Measurements from ENCODE around the gene R3HDM1.
A peak's percentile ranks its signal among the peaks of the same experiment; 100 is the strongest.

DNA sequence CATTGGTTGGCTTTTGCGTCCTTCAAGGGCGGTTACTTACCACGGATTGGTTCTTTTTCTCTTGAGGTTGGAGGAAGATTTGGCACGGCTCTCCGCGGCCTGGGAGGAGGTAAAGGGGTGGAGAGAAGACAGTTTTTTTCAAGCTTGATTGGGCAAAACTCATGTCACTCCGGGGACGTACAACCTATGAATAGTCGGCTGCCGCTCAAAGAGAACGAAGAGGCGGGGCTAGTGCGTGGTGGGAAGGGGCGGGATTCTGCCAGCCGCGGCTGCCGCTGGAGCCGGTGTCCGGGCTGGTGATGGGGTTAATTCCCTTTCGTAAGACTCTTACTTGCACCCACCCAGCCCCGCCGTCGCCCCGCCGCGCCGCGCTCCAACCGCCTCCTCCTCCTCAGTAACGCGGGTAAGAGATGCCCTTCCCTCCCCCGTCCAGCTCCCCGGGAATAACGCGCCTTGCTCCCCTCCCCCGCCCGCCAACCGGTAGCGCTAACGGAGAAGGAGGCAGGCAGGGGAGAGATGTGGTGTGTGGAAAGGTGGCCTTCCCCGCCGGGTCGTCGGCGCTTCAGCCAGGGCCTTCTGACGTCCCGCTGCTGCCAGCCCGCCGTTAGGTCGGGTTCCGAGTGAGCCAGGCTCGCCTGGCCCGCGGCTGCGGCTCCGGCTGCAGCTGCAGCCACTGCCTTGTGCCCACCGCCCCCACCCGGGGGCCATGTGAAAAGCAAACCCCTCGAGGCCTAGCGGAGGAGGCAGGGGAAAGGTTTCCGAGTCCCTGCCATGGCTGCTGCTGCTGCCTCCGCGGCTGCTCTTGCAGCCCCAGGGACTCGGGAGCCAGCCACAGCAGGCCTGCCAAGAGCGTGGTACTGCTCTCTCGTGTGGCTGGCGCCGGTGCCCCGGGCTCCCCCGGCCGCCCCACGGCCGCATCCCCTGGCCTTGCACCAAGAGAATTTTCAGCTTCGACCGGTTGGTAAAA is at the start of gene R3HDM1:
- TF ChIP-seq, protein P1, sequence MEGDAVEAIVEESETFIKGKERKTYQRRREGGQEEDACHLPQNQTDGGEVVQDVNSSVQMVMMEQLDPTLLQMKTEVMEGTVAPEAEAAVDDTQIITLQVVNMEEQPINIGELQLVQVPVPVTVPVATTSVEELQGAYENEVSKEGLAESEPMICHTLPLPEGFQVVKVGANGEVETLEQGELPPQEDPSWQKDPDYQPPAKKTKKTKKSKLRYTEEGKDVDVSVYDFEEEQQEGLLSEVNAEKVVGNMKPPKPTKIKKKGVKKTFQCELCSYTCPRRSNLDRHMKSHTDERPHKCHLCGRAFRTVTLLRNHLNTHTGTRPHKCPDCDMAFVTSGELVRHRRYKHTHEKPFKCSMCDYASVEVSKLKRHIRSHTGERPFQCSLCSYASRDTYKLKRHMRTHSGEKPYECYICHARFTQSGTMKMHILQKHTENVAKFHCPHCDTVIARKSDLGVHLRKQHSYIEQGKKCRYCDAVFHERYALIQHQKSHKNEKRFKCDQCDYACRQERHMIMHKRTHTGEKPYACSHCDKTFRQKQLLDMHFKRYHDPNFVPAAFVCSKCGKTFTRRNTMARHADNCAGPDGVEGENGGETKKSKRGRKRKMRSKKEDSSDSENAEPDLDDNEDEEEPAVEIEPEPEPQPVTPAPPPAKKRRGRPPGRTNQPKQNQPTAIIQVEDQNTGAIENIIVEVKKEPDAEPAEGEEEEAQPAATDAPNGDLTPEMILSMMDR (IDR thresholded peaks at IDR 0.05): peak in 1 of 4 experiments; percentile 5
- peak; percentile 70 for TF ChIP-seq POLR2AphosphoS5 (IDR thresholded peaks at IDR 0.05)
- peak; percentile 29 for TF ChIP-seq POLR2A (IDR thresholded peaks at IDR 0.05)

Data from prostate gland (tissue), 2 donors.